ENCODE results near the gene MYADML2. TPM values are rescaled to one million over a fixed set of nuclear protein-coding genes. Genes with fewer than 3 reads are reported as not detected.

The MYADML2 gene
- total RNA-seq, 2 experiments from 2014 or later, result not detected

GRCh38 chr17:81907219-81908145, 39.6 kb downstream of the MYADML2 start:
- POLR2A ChIA-PET, result no interaction called here
- Mint-ChIP-seq H3K9me3 (no peaks in the 10 kb centered on the region), H3K36me3 (ENCODE audit: low read depth) (no peaks in the 10 kb centered on the region)

GRCh38 chr17:81906476-81907218, 40.4 kb downstream of the MYADML2 start:
- peak; percentile 8 for TF ChIP-seq CTCF (IDR thresholded peaks at IDR 0.05)
- H3K27ac Mint-ChIP-seq, result no peak overlapping the region
- intact Hi-C loops (cut with micrococcal nuclease), result no loop called here
- no peaks in the 10 kb centered on the region for H3K9me3 Mint-ChIP-seq
- POLR2A ChIA-PET, result no interaction called here
- H3K36me3 Mint-ChIP-seq (ENCODE audit: low read depth), result no peaks in the 10 kb centered on the region
- no peaks in the 10 kb centered on the region for H3K27me3 Mint-ChIP-seq
- no peak for DNase-seq
- CTCF ChIA-PET, result interaction anchor here (1.5 kb wide), 1 partner anchor 7 kb away, joined by 4 read pairs; no protein-coding TSS in a partner anchor
- no peak overlapping the region for H3K4me3 Mint-ChIP-seq
- ATAC-seq, result no peak
- H3K4me1 Mint-ChIP-seq (ENCODE audit: low read depth), result peaks cover 6% of the 10 kb centered on the region

More at GRCh38 chr17:81907219-81908145, 39.6 kb downstream of the MYADML2 start:
- intact Hi-C loops (cut with micrococcal nuclease), result no loop called here
- Mint-ChIP-seq H3K4me3 (no peak overlapping the region), H3K4me1 (ENCODE audit: low read depth) (peaks cover 11% of the 10 kb centered on the region), H3K27me3 (no peaks in the 10 kb centered on the region), H3K27ac (no peak overlapping the region)
- ATAC-seq, result no peak
- no peak for DNase-seq
- no peak for TF ChIP-seq CTCF (IDR thresholded peaks at IDR 0.05)
- CTCF ChIA-PET, result interaction anchor here (1.2 kb wide), 1 partner anchor 10 kb away, joined by 3 read pairs; the partner anchor contains the start of gene SIRT7

GRCh38 chr17:81905993-81906392, 41.0 kb downstream of the MYADML2 start:
- no peak for TF ChIP-seq CTCF (IDR thresholded peaks at IDR 0.05)
- no peak for DNase-seq
- CTCF ChIA-PET, result interaction anchor here (1.5 kb wide), 1 partner anchor 8 kb away, joined by 4 read pairs; no protein-coding TSS in a partner anchor

GRCh38 chr17:81905424-81905875, 41.6 kb downstream of the MYADML2 start:
- CTCF ChIA-PET, result interaction anchor here (1.5 kb wide), 1 partner anchor 9 kb away, joined by 4 read pairs; no protein-coding TSS in a partner anchor
- Mint-ChIP-seq H3K9me3 (no peaks in the 10 kb centered on the region), H3K4me1 (ENCODE audit: low read depth) (peaks cover 5% of the 10 kb centered on the region)

More at GRCh38 chr17:81905993-81906392, 41.0 kb downstream of the MYADML2 start:
- no peak overlapping the region for H3K4me3 Mint-ChIP-seq
- ATAC-seq, result no peak
- H3K27ac Mint-ChIP-seq, result no peak overlapping the region
- no peaks in the 10 kb centered on the region for H3K36me3 Mint-ChIP-seq (ENCODE audit: low read depth)
- intact Hi-C loops (cut with micrococcal nuclease), result no loop called here
- POLR2A ChIA-PET, result interaction anchor here (0.6 to 0.8 kb wide), 2 partner anchors 10 to 20 kb away, joined by 4 read pairs; no protein-coding TSS in a partner anchor
- no peaks in the 10 kb centered on the region for H3K9me3 Mint-ChIP-seq
- H3K4me1 Mint-ChIP-seq (ENCODE audit: low read depth), result peaks cover 3% of the 10 kb centered on the region
- H3K27me3 Mint-ChIP-seq, result peaks cover 3% of the 10 kb centered on the region

More at GRCh38 chr17:81905424-81905875, 41.6 kb downstream of the MYADML2 start:
- H3K27me3 Mint-ChIP-seq, result peaks cover 6% of the 10 kb centered on the region
- no peak for DNase-seq
- H3K4me3 Mint-ChIP-seq, result no peak overlapping the region
- intact Hi-C loops (cut with micrococcal nuclease), result no loop called here
- H3K27ac Mint-ChIP-seq, result no peak overlapping the region
- ATAC-seq, result no peak
- POLR2A ChIA-PET, result interaction anchor here (0.6 to 0.8 kb wide), 2 partner anchors 9 to 19 kb away, joined by 4 read pairs; no protein-coding TSS in a partner anchor
- TF ChIP-seq CTCF (IDR thresholded peaks at IDR 0.05), result no peak
- H3K36me3 Mint-ChIP-seq (ENCODE audit: low read depth), result no peaks in the 10 kb centered on the region

All from activated CD8-positive, alpha-beta T cell treated with anti-CD3 and anti-CD28 coated beads for 36 hours (primary cell).